ENCODE results near the gene KCNH2. TPM values are rescaled to one million over a fixed set of nuclear protein-coding genes. Genes with fewer than 3 reads are reported as not detected.

KCNH2 gene
- total and polyA plus RNA-seq, 4 donors: 0.18 to 74.6 (median 0.33) TPM; not detected in 1

- WGBS: 86% methylated on average over 10 of the region's 10 CpGs
- Histone ChIP-seq H3K4me1 (ENCODE audit: control insufficient read depth in 4 of 4, insufficient read depth in 4 of 4, low read length in 3 of 4) (no peaks in the 10 kb centered on the region), H3K27me3 (ENCODE audit: control insufficient read depth in 4 of 4, insufficient read depth in 4 of 4, low read length in 3 of 4) (no peaks in the 10 kb centered on the region), H3K9ac (ENCODE audit: low read depth in 1 of 2, low read length in 2 of 2) (no peak overlapping the region), H3K36me3 (ENCODE audit: control insufficient read depth in 4 of 4, insufficient read depth in 3 of 4, low read depth in 1 of 4, low read length in 3 of 4) (no peaks in the 10 kb centered on the region), H3K27ac (ENCODE audit: low read depth in 1 of 2, low read length in 2 of 2) (no peak overlapping the region), H3K9me3 (ENCODE audit: control insufficient read depth in 4 of 4, low read length in 3 of 4) (no peaks in the 10 kb centered on the region), H3K4me3 (ENCODE audit: low read depth in 1 of 3, low read length in 3 of 3) (no peak overlapping the region)
- TF ChIP-seq, protein P1, sequence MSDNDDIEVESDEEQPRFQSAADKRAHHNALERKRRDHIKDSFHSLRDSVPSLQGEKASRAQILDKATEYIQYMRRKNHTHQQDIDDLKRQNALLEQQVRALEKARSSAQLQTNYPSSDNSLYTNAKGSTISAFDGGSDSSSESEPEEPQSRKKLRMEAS (IDR thresholded peaks at IDR 0.05): no peak
- TF ChIP-seq RXRA (IDR thresholded peaks at IDR 0.05) (no peak), HNF4G (IDR thresholded peaks at IDR 0.05) (no peak), TAF1 (conservative IDR thresholded peaks at IDR 0.05) (no peak), EGR1 (IDR thresholded peaks at IDR 0.05; ENCODE audit: low read depth in 2 of 2) (no peak), GABPA (IDR thresholded peaks at IDR 0.05 in 1 of 2, conservative IDR thresholded peaks at IDR 0.05 in 1 of 2) (no peak), JUND (IDR thresholded peaks at IDR 0.05) (no peak), SP1 (IDR thresholded peaks at IDR 0.05) (no peak), YY1 (IDR thresholded peaks at IDR 0.05) (no peak), FOXA2 (IDR thresholded peaks at IDR 0.05) (no peak), RAD21 (IDR thresholded peaks at IDR 0.05) (no peak), HNF4A (conservative IDR thresholded peaks at IDR 0.05) (no peak), REST (IDR thresholded peaks at IDR 0.05) (no peak), FOXA1 (IDR thresholded peaks at IDR 0.05) (no peak)
- TF ChIP-seq, protein P2, sequence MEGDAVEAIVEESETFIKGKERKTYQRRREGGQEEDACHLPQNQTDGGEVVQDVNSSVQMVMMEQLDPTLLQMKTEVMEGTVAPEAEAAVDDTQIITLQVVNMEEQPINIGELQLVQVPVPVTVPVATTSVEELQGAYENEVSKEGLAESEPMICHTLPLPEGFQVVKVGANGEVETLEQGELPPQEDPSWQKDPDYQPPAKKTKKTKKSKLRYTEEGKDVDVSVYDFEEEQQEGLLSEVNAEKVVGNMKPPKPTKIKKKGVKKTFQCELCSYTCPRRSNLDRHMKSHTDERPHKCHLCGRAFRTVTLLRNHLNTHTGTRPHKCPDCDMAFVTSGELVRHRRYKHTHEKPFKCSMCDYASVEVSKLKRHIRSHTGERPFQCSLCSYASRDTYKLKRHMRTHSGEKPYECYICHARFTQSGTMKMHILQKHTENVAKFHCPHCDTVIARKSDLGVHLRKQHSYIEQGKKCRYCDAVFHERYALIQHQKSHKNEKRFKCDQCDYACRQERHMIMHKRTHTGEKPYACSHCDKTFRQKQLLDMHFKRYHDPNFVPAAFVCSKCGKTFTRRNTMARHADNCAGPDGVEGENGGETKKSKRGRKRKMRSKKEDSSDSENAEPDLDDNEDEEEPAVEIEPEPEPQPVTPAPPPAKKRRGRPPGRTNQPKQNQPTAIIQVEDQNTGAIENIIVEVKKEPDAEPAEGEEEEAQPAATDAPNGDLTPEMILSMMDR (IDR thresholded peaks at IDR 0.05; ENCODE audit: low read depth, low read length, missing input control): no peak
- TF ChIP-seq, protein P3, sequence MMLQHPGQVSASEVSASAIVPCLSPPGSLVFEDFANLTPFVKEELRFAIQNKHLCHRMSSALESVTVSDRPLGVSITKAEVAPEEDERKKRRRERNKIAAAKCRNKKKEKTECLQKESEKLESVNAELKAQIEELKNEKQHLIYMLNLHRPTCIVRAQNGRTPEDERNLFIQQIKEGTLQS (IDR thresholded peaks at IDR 0.05): no peak
- TF ChIP-seq, protein P4, sequence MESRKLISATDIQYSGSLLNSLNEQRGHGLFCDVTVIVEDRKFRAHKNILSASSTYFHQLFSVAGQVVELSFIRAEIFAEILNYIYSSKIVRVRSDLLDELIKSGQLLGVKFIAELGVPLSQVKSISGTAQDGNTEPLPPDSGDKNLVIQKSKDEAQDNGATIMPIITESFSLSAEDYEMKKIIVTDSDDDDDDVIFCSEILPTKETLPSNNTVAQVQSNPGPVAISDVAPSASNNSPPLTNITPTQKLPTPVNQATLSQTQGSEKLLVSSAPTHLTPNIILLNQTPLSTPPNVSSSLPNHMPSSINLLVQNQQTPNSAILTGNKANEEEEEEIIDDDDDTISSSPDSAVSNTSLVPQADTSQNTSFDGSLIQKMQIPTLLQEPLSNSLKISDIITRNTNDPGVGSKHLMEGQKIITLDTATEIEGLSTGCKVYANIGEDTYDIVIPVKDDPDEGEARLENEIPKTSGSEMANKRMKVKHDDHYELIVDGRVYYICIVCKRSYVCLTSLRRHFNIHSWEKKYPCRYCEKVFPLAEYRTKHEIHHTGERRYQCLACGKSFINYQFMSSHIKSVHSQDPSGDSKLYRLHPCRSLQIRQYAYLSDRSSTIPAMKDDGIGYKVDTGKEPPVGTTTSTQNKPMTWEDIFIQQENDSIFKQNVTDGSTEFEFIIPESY (IDR thresholded peaks at IDR 0.05): no peak
- peak; percentile 1 for DNase-seq (ENCODE audit: low spot score)
Observed at GRCh38 chr7:150919160-150919559, 59.0 kb downstream of the KCNH2 start.
